ENCODE data around the gene TUBGCP5.

GRCh38 chr15:23055316-23055715 lies 15.9 kb upstream of the TUBGCP5 start:
- no peak for TF ChIP-seq CTCF (IDR thresholded peaks at IDR 0.05)
- no peak for TF ChIP-seq POLR2A (IDR thresholded peaks at IDR 0.05)
